Transverse colon (tissue), 3 donors: ENCODE data around the gene ASIC2.

Experiments used
- EP300 ChIP-seq: sonication (generic); formaldehyde crosslinking; IDR thresholded peaks from one replicate; pipeline ENCODE4 v1.6.1; 2017; ENCODE audit warnings: antibody characterized with exemption, low read depth
- POLR2A ChIP-seq: fragments of 450-650 bp; IDR thresholded peaks from one replicate; pipeline ENCODE4 v1.6.1; 2016; ENCODE audit warnings: antibody characterized with exemption, mild to moderate bottlenecking, moderate library complexity
- TF ChIP-seq, protein P1 (sequence below), 5 experiments: fragments of 200-600 bp in 3 of 5; fragments of 450-650 bp in 2 of 5; sonication (generic) in 3 of 5; IDR thresholded peaks; 1 replicate in 2 of 5; 2 replicates in 3 of 5; pipeline ENCODE4 v1.5.1; 2016 to 2017; ENCODE audit warnings: antibody characterized with exemption in 5 of 5, inconsistent platforms in 3 of 5, mild to moderate bottlenecking in 2 of 5, moderate library complexity in 1 of 5

DNA sequence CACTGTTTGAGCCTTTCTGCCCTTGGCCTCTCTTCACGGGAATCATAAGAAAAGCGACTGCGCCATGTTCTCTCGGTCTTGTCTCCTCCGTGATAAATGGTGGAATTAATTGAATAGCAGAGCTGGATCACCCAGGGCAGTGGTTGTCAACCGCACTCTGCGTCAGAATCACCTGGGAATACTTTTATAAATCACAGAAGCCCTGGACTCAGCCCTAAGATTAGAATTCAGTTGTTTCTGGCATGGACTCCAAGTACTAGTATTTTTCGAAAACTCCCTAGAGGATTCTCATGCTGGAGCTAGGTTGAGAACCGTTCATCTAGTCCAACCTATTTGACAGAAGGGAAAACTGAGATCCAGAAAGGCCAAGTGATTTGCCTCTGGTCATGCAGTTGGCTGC is 237.3 kb downstream of the ASIC2 start:
- TF ChIP-seq, protein P1, sequence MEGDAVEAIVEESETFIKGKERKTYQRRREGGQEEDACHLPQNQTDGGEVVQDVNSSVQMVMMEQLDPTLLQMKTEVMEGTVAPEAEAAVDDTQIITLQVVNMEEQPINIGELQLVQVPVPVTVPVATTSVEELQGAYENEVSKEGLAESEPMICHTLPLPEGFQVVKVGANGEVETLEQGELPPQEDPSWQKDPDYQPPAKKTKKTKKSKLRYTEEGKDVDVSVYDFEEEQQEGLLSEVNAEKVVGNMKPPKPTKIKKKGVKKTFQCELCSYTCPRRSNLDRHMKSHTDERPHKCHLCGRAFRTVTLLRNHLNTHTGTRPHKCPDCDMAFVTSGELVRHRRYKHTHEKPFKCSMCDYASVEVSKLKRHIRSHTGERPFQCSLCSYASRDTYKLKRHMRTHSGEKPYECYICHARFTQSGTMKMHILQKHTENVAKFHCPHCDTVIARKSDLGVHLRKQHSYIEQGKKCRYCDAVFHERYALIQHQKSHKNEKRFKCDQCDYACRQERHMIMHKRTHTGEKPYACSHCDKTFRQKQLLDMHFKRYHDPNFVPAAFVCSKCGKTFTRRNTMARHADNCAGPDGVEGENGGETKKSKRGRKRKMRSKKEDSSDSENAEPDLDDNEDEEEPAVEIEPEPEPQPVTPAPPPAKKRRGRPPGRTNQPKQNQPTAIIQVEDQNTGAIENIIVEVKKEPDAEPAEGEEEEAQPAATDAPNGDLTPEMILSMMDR (IDR thresholded peaks at IDR 0.05) = no peak
- no peak for TF ChIP-seq POLR2A
- no peak for TF ChIP-seq EP300
